Activated T-helper 1 cell treated with anti-CD3 and anti-CD28 coated beads, Interleukin-2, amount 50 U/mL, for 16 hours (primary cell): ENCODE data around the gene PCDH9.

Experiments
- DNase-seq, 2 donors: peaks; one replicate each; pipeline ENCODE4 v3.0.0-alpha.2; 2020; ENCODE audit warnings: low read depth in 1 of 2, low spot score in 1 of 2

The PCDH9 gene

DNA sequence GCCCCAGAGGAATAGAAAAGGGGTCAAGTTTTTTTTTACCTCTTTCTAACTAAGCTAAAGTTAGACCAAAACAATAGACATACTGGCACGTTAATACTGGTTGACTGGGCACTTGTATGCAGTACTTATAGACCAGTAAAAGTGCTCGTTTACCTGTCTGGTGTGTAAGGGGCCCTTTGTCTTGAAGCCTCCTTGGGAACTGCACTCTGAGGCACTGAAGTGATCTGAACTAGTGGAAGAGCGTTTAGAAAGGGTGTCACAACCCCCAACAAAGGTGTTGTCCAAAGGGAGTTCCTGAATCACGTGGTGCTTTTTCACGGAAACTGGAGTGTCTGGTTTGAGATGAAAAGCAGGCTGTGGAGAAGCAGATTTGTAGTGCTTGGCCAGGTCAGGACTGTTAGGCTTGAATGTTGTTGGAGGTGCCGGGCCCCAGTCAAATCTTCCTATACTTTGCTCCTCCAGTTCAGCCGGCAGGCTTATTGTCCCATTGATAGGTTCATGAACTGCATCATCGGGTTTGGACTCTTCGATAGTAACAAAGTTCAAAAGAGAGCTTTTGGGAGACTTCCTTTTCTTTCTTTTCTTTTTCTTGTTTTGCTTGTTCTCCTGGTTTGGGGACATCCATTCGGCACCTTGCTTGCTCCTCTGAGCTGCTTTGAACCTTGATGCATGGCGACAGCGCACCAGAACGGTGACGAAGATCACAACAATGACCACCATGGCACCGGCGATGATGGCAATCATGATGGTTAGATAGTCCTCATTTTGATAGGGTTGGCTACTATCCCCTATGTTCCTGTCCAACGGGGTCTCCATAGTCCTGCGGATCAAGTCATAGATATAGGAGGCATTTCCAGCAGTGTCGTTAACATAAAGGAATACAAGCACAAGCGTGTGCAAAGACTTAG is 4.6 kb downstream of the PCDH9 start:
- DNase-seq: no peak

DNA sequence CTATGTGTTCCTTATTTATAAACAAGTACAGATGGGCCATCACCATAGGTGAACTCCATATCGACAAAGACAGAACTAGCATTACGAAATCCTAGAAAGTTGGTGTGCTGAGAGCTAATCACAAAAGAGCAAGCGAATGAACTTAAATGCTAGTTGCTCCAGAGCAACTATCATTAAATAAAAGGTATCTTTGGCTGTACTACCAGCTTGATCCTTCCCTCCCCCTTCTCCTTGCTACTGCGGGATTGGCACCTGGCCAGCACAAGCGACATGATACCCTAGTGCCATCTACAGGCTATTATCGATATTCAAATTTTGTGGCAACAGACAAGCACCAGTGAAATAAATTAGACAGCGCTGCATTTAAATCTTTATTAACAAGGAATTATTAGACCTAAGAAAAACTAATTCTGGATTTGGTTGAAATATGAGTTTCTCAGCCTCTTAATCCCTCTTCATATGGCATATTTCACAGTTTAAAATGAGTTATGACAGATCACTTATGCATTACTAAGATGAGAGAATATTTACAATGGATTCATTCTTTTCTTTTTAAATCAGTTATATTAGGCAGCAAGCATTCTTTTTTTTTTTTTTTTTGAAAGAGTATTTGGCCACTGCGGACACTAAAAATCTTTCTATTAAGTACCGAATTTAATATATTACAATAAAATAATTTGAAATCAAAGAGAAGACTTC is 5.8 kb downstream of the PCDH9 start:
- DNase-seq: no peak

DNA sequence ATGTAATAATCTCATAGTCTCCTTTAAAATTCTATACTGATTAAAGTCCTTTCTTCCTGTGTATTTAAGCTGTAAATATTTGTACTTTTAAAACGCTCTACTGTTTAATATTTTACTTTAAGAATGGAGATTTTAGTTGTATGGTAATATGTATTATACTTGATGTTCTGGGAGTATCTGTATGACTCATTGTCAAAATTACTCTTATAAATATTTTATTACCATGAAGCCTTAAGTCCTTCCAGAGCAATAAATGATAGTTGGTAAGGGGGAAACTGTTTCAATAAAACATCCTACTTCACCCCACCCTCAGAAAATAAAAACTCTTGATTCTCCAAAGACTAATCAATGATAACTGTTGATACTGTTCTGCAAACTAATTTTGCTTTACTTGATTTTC is 6.4 kb downstream of the PCDH9 start:
- no peak for DNase-seq

DNA sequence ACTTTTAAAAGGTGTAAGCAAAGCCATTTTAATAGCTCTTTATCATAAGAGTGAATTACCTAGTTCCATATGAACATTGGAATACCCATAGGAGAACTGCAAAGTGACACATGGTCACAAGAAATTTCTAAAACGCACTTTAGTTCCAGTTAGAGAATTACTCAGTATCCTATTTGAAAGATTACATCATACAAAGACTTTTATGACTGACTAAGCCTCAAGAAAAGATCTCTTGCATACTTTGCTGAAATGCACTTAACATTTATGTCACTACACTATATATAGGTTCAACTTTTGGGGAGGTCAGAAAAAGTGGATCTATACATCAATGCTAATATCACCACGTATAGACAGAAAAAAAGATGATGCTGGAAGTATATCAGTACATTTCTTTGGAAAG is 7.1 kb downstream of the PCDH9 start:
- no peak for DNase-seq

DNA sequence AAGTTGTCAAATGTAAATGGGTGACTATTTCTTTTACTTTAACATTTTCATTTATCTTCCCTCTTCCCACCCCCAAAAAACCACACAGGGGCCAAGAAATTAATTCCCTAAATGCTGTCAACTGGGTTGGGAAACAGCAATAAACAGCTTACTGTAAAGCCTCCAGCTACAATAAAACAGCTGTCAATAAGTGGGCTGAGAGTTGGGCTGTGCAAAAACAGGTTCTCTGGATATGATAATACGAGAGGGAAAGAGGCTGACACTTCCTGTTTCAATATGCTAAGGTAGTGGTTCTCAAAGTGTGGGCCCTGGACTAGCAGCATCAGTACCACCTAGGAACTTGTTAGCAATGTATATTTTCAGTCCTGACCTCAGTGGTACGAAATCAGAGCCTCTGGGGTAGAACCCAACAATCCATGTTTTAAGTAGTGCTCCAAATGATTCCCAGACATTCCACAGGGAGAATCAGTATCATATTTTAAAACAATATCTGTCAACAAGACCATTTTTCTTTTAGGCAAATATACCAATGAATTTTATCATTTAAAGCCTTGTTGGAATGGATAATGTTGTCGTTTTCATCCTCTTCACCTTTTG is 8.4 kb downstream of the PCDH9 start:
- DNase-seq: no peak

DNA sequence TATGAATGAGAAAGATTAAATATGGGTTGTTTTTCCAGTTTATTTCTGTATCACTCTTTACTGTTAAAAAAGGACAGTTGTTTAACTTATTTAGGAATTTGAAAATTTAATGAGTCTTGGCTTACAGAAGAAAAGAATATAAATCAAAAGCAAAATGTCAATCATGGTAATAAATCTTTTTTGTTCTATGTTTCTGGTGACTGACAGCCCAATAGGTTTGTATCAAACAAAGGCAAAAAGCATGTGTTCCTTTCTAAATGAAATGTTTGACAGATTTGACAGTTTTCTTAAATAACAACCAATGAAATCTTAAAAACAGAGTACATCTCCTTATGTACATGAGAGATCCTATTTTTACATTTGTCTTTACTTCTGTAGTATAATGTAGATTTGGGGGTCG is 11.0 kb downstream of the PCDH9 start:
- DNase-seq: no peak

DNA sequence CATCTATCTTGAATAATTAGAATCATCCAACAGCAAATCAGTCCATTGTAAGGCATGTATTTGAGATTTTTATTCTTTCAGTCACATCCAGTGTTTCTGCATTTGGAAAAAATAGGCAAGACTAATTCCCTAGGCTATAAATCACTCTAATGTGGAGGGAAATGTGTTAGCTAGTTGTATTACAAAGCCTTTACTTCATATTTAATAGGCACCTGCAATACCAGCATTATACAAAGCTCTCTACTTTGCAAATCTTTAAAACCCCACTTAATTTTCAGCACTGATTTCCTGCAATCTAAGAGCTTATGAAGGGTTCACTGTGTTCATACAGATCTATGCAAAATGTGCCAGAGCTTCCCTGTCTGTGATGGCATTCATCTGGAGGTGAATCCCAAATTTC is 12.3 kb downstream of the PCDH9 start:
- DNase-seq: no peak

DNA sequence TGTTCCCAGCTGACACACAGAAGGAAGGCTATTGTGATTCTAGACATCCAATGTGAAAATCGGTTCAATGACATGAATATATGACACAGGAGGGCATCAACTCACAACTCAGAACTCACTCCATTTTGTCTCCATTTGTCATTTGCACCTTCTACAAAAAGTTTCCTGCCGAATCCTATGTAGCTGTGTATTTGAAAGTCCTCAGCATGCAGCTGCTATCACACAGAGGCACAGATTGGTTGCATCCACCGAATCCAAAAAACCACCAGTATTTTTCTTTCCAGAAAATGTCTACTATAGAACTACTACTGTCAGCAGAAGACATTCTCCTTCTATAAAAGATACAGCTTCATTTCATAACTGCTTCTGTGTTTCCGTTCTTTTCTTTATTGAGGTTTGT is 13.3 kb downstream of the PCDH9 start:
- no peak for DNase-seq

DNA sequence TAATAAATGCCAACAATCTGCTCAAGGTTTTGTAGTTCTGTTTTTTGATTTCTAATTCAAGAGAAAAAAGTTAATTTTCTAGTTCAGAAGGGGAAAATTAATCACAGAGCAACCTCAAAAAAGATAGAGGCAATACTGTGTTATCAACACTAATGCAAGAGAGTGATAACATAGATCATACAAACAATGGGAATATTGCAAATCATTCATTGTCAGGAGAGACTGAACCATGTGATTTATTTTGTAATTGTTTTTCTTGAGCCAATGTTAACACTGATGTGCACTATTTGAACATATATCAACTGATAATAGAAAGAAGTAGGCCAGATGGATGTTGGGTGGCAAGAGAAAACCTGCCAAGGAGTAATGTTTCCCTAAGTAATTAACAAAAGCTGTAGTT is 19.9 kb downstream of the PCDH9 start:
- DNase-seq: no peak

DNA sequence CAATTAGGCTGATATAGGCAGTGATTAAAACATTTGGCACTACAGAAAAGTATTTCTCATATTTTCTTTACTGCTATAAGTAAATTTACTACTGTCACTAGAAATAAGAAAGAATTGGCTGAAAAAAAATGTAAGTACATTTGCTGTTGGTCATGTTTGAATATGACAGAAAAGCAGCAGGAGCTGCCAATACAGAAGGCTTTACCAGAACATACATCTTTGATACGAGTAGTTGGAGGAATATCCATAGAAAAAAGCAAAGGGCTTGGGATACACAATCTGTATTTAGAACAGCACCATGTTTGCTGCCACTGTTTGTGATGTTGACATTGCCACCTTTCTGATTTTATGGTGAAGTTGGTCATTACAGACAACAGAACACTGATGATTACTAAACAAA is 21.6 kb downstream of the PCDH9 start:
- no peak for DNase-seq

DNA sequence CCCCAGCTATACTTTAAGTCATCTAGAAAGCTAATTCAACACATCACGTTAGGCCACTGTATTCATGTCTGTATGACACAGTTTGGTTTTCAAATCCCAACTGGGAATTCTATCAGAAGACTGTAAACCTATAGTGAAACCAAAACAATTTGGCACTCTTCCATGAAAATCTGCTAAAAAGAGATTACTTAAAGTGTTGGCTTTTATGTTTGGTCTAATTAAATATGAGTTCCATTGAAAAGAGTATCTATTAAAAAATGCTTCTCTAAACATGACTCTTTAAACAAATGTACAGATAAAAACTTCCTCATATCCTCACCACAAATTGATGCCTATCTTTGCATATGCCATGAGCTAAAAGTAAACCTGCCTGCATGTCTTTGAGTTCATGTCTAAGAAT is 25.4 kb downstream of the PCDH9 start:
- DNase-seq: no peak

DNA sequence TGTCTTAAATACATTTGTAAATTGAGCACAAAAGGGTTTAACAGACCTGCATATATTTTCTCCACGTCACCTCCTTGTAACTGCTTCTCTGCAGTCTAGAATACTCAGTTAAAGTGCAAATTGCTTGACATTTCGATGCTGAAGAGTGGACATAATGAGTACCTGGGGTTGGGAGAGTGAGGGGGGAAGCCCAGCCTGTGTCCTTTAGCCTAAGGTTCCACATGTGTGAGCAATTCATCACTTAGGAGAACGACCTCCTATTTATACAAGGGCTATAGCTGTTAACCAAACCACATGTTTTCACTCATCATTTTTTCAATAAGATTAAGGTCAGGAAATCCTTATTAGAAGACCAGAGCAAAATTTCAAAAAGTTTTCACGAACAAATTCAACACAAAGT is 29.5 kb downstream of the PCDH9 start:
- DNase-seq: no peak

DNA sequence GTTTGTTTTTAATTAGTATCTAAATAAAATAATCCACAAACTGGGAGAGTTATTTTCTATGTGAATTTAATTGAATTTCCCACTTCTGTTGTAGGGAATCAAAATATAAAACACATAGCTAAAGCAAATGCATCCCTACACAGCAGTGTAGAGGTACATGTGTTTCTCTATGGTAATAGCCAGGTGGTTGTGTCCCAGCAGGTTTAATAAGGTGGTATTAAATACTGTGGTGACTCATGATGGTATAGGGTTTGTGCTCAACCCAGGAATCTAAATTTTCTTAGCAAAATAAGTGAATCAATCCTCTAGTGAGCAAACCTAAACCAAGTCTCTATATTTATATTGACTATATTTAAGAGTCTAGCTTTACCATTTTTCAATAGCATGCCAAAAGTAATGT is 30.0 kb downstream of the PCDH9 start:
- no peak for DNase-seq

DNA sequence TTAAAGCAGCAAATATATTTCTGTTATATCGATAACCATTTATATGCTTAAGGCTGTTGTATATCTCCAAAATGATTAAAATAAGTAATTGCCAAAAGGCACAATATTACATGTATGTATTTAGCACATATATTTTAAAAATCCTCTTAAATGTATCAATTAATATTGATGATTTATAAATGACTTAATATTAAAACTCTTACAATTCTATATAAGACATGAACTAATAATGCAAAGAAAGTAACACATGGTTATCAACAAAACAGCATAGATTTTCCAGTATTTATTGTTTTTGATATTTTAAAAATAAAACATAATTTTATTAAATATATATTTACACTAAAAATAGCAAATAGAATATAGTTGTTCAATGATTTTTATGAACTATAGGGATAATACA is 32.4 kb downstream of the PCDH9 start:
- DNase-seq: no peak

DNA sequence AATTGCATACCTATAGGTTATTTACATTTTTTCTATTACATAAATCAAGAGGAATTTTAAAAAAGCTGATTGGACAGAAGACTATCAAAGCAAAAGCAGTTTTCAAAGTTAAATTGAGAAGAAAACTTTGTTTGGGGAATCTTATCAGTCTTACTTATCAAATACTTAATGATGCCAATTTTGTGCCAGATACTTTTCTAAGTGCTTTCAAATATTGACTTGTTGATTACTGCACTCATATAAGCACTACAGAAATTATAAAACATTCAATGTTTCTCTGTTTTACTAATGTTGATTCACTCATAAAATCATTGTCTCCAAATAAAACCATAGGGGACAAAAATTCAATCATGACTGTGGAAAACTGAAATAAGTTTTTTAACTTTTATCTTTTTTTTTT is 36.2 kb downstream of the PCDH9 start:
- no peak for DNase-seq

DNA sequence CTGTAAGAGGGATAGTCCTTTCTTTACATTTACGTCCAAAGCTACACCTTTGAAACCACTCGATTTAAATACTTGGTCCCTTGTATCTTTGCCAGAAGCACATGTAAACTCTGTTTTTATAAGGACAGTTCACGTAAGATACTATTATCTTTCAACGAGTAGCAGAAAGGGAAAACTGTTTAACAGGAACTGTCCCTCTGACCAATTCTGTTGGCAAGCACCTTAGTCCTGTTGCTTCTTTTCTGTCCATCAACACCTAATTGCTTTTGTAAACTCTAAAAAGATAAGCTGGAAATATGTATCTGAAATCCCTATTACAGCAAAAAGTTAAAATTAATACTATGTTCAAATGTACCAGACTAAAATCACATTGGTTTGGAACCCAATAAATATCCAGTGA is 37.4 kb downstream of the PCDH9 start:
- no peak for DNase-seq

DNA sequence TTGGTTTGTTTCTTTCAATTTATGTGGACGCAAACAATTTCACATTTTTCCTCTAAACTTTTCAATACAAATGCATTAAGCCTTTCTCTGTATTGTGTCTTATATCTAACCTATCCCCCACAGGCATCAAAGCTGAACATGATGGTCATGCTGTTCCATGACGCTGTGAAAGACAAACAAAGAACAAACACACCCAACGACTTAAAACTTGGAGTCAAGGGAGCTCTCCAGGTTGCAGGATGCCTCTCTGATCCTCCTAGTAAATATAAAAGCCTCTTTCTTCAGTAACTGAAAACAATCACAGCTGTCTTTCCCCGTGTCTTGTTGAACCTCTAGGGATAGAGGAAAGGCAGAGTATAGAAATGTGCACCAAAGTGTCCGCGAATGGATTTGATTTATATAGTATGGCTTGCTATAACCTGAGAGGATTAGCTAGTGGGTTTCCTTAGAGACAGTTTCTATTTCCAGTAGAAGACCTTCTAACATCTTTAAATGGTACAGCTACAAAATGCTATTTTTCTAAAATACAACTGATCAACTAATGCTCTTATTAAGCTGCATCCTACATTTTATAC is 43.1 kb downstream of the PCDH9 start:
- no peak for DNase-seq

DNA sequence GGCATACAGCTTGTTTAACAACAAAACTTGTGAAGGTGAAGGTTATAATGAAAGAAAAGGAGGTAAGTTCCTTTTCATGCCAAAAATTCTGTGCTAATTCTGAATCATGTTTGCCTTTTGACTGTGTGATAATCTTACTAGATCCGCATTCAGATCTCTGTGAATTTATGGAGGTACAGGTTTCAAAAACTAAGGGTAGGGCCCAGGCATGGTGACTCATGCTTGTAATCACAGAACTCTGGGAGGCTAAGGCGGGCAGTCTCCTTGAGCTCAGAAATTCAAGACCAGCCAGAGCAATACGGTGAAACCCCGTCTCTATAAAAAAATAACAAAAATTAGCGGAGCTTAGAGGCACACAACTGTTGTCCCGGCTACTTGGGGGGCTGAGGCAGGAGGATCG is 45.9 kb downstream of the PCDH9 start:
- DNase-seq: no peak

DNA sequence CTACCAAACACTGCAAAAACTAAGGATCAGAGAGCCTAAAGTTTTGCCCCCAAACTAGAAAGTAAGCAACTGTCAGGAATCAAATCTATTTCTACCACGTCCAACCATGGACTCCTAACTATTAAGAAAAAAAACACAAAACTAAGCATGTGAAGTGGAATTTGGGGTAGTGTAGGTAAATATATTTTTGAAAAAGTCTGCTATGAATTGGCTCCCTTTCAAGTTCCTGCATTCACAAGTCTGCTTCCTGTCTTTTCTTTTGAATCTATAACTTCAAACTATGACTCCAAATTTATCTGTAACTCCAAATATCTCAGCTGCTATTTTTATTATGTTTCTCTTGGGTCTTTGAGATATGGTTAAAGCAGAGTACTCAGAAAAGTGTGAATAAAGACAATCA is 47.0 kb downstream of the PCDH9 start:
- DNase-seq: no peak

DNA sequence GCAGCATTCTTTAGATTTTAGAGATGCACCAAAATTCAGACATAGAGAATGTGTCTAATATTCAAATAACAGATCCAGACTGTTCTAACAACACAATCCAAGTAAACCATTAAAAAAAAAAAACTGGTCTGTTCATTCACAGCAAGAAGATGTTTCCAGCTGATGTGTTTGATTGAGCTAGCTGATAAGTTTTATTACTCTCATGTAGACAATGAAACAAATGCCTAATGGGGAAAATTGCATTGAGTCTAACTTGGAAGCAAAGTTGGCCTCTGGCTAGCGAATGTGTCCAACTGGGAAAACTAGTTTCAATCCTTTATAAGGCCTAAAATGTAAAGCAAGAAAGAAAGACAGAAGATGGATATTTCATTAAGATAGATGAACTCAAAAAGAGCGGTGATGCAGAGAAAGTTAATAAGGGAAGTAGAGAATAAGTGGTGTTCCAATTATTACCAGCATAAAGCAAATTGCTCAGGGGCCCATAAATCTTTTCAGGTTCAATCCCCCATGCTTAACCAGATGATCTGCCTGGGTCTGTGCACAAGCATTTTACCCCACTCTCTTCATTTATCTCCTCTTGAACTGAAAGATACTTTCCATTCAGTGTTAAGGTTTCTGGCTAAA is 54.2 kb downstream of the PCDH9 start:
- DNase-seq: no peak

DNA sequence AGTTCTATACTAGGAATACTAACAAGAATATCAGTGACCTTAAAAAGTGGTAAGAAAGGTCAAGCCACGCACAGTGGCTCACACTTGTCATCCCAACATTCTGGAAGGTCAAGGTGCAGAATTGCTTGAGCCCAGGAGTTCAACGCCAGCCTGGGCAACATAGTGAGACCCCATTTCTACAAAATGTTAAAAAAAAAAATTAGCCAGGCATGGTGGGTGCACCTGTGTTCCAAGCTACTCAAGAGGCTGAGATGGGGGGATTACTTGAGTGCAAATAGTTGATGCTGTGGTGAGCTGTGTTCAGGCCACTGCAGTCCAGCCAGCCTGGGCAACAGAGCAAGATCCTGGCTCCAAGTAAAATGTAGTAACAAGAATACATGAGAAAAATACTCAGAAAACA is 61.8 kb downstream of the PCDH9 start:
- no peak for DNase-seq

DNA sequence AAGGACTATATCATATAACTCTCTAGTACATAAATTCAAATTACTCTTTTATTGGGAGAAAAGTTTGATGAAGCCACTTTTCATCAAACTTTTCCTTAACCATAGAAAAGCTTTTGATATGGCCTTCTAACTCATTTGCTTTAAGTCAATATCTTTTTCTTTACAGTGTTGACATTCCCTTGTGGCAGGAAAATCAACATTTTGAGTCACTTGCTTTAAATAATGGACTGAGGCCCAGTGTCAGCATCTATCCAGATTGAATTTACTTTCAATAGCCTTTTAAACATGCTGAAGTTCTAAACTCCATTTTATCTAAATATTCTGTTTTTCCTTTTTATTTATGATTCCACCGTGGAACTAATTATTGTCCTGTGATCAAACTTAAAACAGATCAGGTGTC is 62.7 kb downstream of the PCDH9 start:
- DNase-seq: no peak
